HepG2 (cell line): ENCODE data around the gene VAV2. TPM values are rescaled to one million over a fixed set of nuclear protein-coding genes. Genes with fewer than 3 reads are reported as not detected.

ENCODE experiments used
- ATAC-seq: fragments of 200-7000 bp; cut with Tn5 transposase; 3 replicates; pipeline ENCODE4 v1.9.1; 2020; ENCODE audit warnings: mild to moderate bottlenecking, moderate library complexity
- BruUV-seq: library from RNA; stranded (reverse); fragments of 400-500 nt; replicated peaks from 2 replicates; lab custom pipeline; 2021; lab: Mats Ljungman, UMichigan
- CTCF ChIA-PET: fragments of 300-600 bp; formaldehyde crosslinking; extraction: SDS; loops from one replicate; lab custom pipeline; 2021; ENCODE audit warnings: low total read pairs, inconsistent platforms, low intra/inter-chr PET ratio; lab: Yijun Ruan, JAX
- POLR2A ChIA-PET: fragments of 350-600 bp; sonication (Branson Sonifier 250); formaldehyde crosslinking; loops from one replicate; lab custom pipeline; 2020; ENCODE audit warnings: antibody characterized with exemption, inconsistent platforms; lab: Yijun Ruan, JAX
- DNase-seq: peaks from one replicate; pipeline ENCODE4 v3.0.0-alpha.2; 2015; ENCODE audit warnings: low spot score
- FAIRE-seq: peaks from 3 replicates; lab custom pipeline; 2011; peaks lifted over from hg19 to GRCh38; lab: Jason Lieb, UNC
- H2AFZ ChIP-seq: one replicate; pipeline ENCODE4 v1.6.1; 2011; ENCODE audit warnings: low read length, inconsistent platforms
- H3K27ac ChIP-seq: fragments of 300-600 bp; 3 replicates; pipeline ENCODE4 v1.8.0; 2011; ENCODE audit warnings: mixed run types, mild to moderate bottlenecking, mixed read lengths, low read length, inconsistent platforms; ENCODE audit not compliant: insufficient read depth; ENCODE audit errors: extremely low read length
- H3K27me3 ChIP-seq, 2 experiments: fragments of 200-600 bp in 1 of 2; 2 replicates in 1 of 2; 3 replicates in 1 of 2; pipeline versions ENCODE4 v1.6.0 to v1.8.0; 2011; ENCODE audit warnings: low read length in 2 of 2, mild to moderate bottlenecking in 2 of 2, moderate library complexity in 2 of 2, inconsistent platforms in 1 of 2; ENCODE audit not compliant: insufficient read depth in 2 of 2, control insufficient read depth in 1 of 2
- H3K36me3 ChIP-seq, 2 experiments: fragments of 200-600 bp in 1 of 2; replicated peaks in 1 of 2; 2 replicates in 1 of 2; 3 replicates in 1 of 2; pipeline versions ENCODE4 v1.5.1 to v1.8.0; 2011; ENCODE audit warnings: low read length in 2 of 2, inconsistent platforms in 1 of 2; ENCODE audit not compliant: insufficient read depth in 2 of 2, control insufficient read depth in 1 of 2
- H3K4me1 ChIP-seq: 2 replicates; pipeline ENCODE4 v1.5.1; 2012; ENCODE audit warnings: low read length, inconsistent platforms; ENCODE audit not compliant: insufficient read depth
- H3K4me2 ChIP-seq: 2 replicates; pipeline ENCODE4 v1.6.0; 2011; ENCODE audit warnings: low read depth, low read length, inconsistent platforms
- H3K4me3 ChIP-seq, 3 experiments: fragments of 200-600 bp in 1 of 3; sonication (generic), shearing (Covaris generic) in 1 of 3; replicated peaks in 1 of 3; 2 replicates each; pipeline ENCODE4 v1.5.1; 2011 to 2016; ENCODE audit warnings: low read length in 3 of 3, inconsistent platforms in 2 of 3, low read depth in 2 of 3, mild to moderate bottlenecking in 2 of 3, control low read depth in 1 of 3, mixed read lengths in 1 of 3; ENCODE audit not compliant: insufficient read depth in 1 of 3
- H3K79me2 ChIP-seq: one replicate; pipeline ENCODE4 v1.6.1; 2011; ENCODE audit warnings: low read length, inconsistent platforms; ENCODE audit not compliant: insufficient read depth
- H3K9ac ChIP-seq: 2 replicates; pipeline ENCODE4 v1.6.0; 2011; ENCODE audit warnings: mild to moderate bottlenecking, low read depth, low read length, inconsistent platforms; ENCODE audit not compliant: insufficient read depth
- H3K9me3 ChIP-seq: 2 replicates; pipeline ENCODE4 v1.5.1; 2012; ENCODE audit warnings: mild to moderate bottlenecking, low read length
- H4K20me1 ChIP-seq: 2 replicates; pipeline ENCODE4 v1.6.0; 2011; ENCODE audit warnings: inconsistent platforms, mild to moderate bottlenecking, low read length, moderate library complexity; ENCODE audit not compliant: insufficient read depth
- HNF1A ChIP-seq, 2 experiments: sonication (generic) in 1 of 2; formaldehyde crosslinking in 1 of 2; IDR thresholded peaks; 2 replicates each; pipeline versions ENCODE4 v1.4.0 to v1.6.1; 2016 to 2020; ENCODE audit warnings: borderline replicate concordance in 1 of 2, low read depth in 1 of 2, mild to moderate bottlenecking in 1 of 2, missing genetic modification reagents in 1 of 2
- HOXA5 ChIP-seq: sonication (generic); formaldehyde crosslinking; IDR thresholded peaks from 2 replicates; pipeline ENCODE4 v1.4.0; 2020; ENCODE audit warnings: missing genetic modification reagents
- POLR2A ChIP-seq, 2 experiments: IDR thresholded peaks; 2 replicates each; pipeline ENCODE4 v1.6.1; 2011; ENCODE audit warnings: low read depth in 2 of 2, low read length in 2 of 2, mild to moderate bottlenecking in 1 of 2, moderate library complexity in 1 of 2; ENCODE audit not compliant: insufficient read depth in 1 of 2
- ZEB1 ChIP-seq: IDR thresholded peaks from 2 replicates; pipeline ENCODE4 v1.6.1; 2012; ENCODE audit warnings: mild to moderate bottlenecking, low read depth, inconsistent platforms; ENCODE audit not compliant: insufficient replicate concordance
- ZNF207 ChIP-seq: fragments of 450-650 bp; IDR thresholded peaks from 2 replicates; pipeline ENCODE4 v1.6.1; 2016; ENCODE audit warnings: antibody characterized with exemption, borderline replicate concordance
- WGBS: methylation state at CpG from one replicate; pipeline ENCODE4 v1.1.6; 2017; ENCODE audit warnings: low lambda C conversion rate; 5-methylcytosine and 5-hydroxymethylcytosine counted together
- in situ Hi-C: cut with HindIII; loops from 2 replicates; pipeline ENCODE4 v1.10.0; 2017; ENCODE audit warnings: low pct_unique_long_range_greater_than_20kb; ENCODE audit not compliant: extremely low pct_ligation_motif_present
- intact Hi-C: fragments of 100-400 bp; cut with micrococcal nuclease; formaldehyde crosslinking; loops from one replicate; pipeline ENCODE4 v1.10.0; 2022; ENCODE audit not compliant: unreplicated experiment
- polyA plus RNA-seq, 8 experiments: library from polyadenylated mRNA; depleted of rRNA in 3 of 8; stranded (reverse) in 7 of 8; unstranded in 1 of 8; fragments of >200 nt; fragmentation: Illumina TruSeq in 4 of 8; extraction: Trizol in 4 of 8; gene quantifications; 2 replicates each; pipeline versions ENCODE4 v1.2.1 to v1.2.3, GENCODE V29; 2011 to 2016; ENCODE audit warnings: low read depth in 4 of 8, missing spikeins in 1 of 8, mixed read lengths in 1 of 8; ENCODE audit not compliant: insufficient read depth in 1 of 8
- total RNA-seq, 5 experiments: library from RNA; depleted of rRNA; stranded (reverse); fragments of >200 nt; fragmentation: Illumina TruSeq; extraction: Trizol; gene quantifications; 2 replicates each; pipeline ENCODE4 v1.2.3, GENCODE V29; 2016; ENCODE audit warnings: low read depth in 1 of 5

Gene VAV2
- total and polyA plus RNA-seq, 2 of the 13 experiments (the other 11 are each of a cell fraction or from before 2014, with no cell fraction given) = 22.5 to 22.9 TPM

GRCh38 chr9:133850937-133851336, 141.2 kb downstream of the VAV2 start (continued):
- TF ChIP-seq HNF1A (IDR thresholded peaks at IDR 0.05; ENCODE audit: low read depth) (no peak), HNF1A (CRISPR knock-in tag; IDR thresholded peaks at IDR 0.05; ENCODE audit: borderline replicate concordance) (no peak)
- TF ChIP-seq, all 625 proteins: peak for 1

GRCh38 chr9:133850161-133850560, 142.0 kb downstream of the VAV2 start:
- Histone ChIP-seq H3K4me3 (no peak overlapping the region), H4K20me1 (peaks cover 46% of the 10 kb centered on the region; the same call in 1 of the 2 replicates), H2AFZ (no peak overlapping the region), H3K9me3 (no peaks in the 10 kb centered on the region), H3K9ac (no peak overlapping the region), H3K4me2 (no peak overlapping the region), H3K4me1 (peaks cover 3% of the 10 kb centered on the region), H3K27ac (no peak overlapping the region), H3K27me3 (no peaks in the 10 kb centered on the region), H3K36me3 (peaks cover 8 to 40% of the 10 kb centered on the region in 2 experiments; a peak in 4 of 5 replicates), H3K79me2 (peaks cover 18% of the 10 kb centered on the region)
- CTCF ChIA-PET = no interaction called here
- TF ChIP-seq HOXA5 = no peak
- TF ChIP-seq ZNF207 = no peak
- 0 out of 4 replicates have a peak, but pooled peaks of 1 of the 2 experiments have one; percentile 11 for TF ChIP-seq POLR2A (IDR thresholded peaks at IDR 0.05; ENCODE audit: insufficient read depth in 1 of 2, low read depth in 2 of 2, low read length in 2 of 2)
- TF ChIP-seq ZEB1 = no peak
- no TSS peak for BruUV-seq
- FAIRE-seq (no peak), DNase-seq (no peak), ATAC-seq (no peak)
- intact Hi-C loops = no loop called here
- 94% methylated on average over 5 of the region's 9 CpGs for WGBS
- in situ Hi-C loops = no loop called here
- POLR2A ChIA-PET = no interaction called here
